ENCODE measurements around the gene CBFA2T2. TPM values are rescaled to one million over a fixed set of nuclear protein-coding genes. Genes with fewer than 3 reads are reported as not detected.
A peak's percentile ranks its signal among the peaks of the same experiment; 100 is the strongest.

CBFA2T2 gene
- total RNA-seq, 1 donor from 2014 or later = 17.5 TPM

GRCh38 chr20:33686984-33687366 is 197.1 kb downstream of the CBFA2T2 start:
- Mint-ChIP-seq H3K4me3 (ENCODE audit: unreplicated experiment) (peak overlapping the region; percentile 79), H3K4me1 (ENCODE audit: unreplicated experiment) (peaks cover 7% of the 10 kb centered on the region), H3K36me3 (ENCODE audit: low read depth, unreplicated experiment) (no peaks in the 10 kb centered on the region), H3K27ac (ENCODE audit: unreplicated experiment) (peak overlapping the region; percentile 40), H3K27me3 (ENCODE audit: unreplicated experiment) (peaks cover 3% of the 10 kb centered on the region), H3K9me3 (ENCODE audit: unreplicated experiment) (no peaks in the 10 kb centered on the region)
- no peak for DNase-seq (ENCODE audit: low spot score)
- TF ChIP-seq CTCF (IDR thresholded peaks at IDR 0.05; ENCODE audit: unreplicated experiment) = no peak

DNA sequence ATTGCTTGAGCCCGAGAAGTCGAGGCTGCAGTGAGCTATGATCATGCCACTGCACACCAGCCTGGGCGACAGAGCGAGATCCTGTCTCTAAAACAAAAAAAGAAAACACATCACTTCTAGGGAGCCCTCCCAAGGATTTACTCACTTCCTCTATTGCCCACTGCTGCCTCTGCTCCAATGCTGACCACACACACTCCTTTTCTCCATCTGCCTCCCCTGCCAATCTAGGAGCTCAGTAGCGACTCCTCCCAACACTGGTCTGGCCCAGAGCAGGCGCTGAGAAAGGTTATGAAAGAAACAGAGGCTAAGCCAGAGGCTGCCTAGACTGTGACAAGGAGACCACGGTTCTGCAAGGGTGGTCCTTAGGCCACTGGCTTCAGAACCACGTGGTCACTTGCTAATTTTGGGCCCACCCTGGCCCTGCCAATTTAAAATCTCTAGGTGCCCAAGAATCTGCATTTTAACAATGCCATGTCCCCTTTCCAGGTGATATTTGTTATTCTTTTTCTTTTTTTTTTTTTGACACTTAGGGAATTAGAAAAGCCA is 197.5 kb downstream of the CBFA2T2 start:
- Mint-ChIP-seq H3K27me3 (ENCODE audit: unreplicated experiment) (peaks cover 3% of the 10 kb centered on the region), H3K27ac (ENCODE audit: unreplicated experiment) (no peak overlapping the region), H3K4me3 (ENCODE audit: unreplicated experiment) (no peak overlapping the region), H3K9me3 (ENCODE audit: unreplicated experiment) (no peaks in the 10 kb centered on the region), H3K4me1 (ENCODE audit: unreplicated experiment) (peaks cover 7% of the 10 kb centered on the region), H3K36me3 (ENCODE audit: low read depth, unreplicated experiment) (no peaks in the 10 kb centered on the region)
- DNase-seq (ENCODE audit: low spot score) = no peak
- no peak for TF ChIP-seq CTCF (IDR thresholded peaks at IDR 0.05; ENCODE audit: unreplicated experiment)

- Mint-ChIP-seq H3K9me3 (ENCODE audit: unreplicated experiment) (no peaks in the 10 kb centered on the region), H3K27ac (ENCODE audit: unreplicated experiment) (no peak overlapping the region), H3K4me1 (ENCODE audit: unreplicated experiment) (peaks cover 7% of the 10 kb centered on the region), H3K27me3 (ENCODE audit: unreplicated experiment) (peaks cover 3% of the 10 kb centered on the region), H3K4me3 (ENCODE audit: unreplicated experiment) (no peak overlapping the region), H3K36me3 (ENCODE audit: low read depth, unreplicated experiment) (no peaks in the 10 kb centered on the region)
- TF ChIP-seq CTCF (IDR thresholded peaks at IDR 0.05; ENCODE audit: unreplicated experiment) = no peak
- no peak for DNase-seq (ENCODE audit: low spot score)
These were observed 198.4 kb downstream of the CBFA2T2 start for GRCh38 chr20:33687993-33688937.

- peaks cover 7% of the 10 kb centered on the region for H3K4me1 Mint-ChIP-seq (ENCODE audit: unreplicated experiment)
- no peaks in the 10 kb centered on the region for H3K36me3 Mint-ChIP-seq (ENCODE audit: low read depth, unreplicated experiment)
- peak overlapping the region; percentile 9 for H3K27ac Mint-ChIP-seq (ENCODE audit: unreplicated experiment)
- no peak for DNase-seq (ENCODE audit: low spot score)
- no peak for TF ChIP-seq CTCF (IDR thresholded peaks at IDR 0.05; ENCODE audit: unreplicated experiment)
- no peaks in the 10 kb centered on the region for H3K9me3 Mint-ChIP-seq (ENCODE audit: unreplicated experiment)
- H3K27me3 Mint-ChIP-seq (ENCODE audit: unreplicated experiment) = peaks cover 3% of the 10 kb centered on the region
- H3K4me3 Mint-ChIP-seq (ENCODE audit: unreplicated experiment) = no peak overlapping the region
These were observed 199.1 kb downstream of the CBFA2T2 start for GRCh38 chr20:33688938-33689424.

- no peak for TF ChIP-seq CTCF (IDR thresholded peaks at IDR 0.05; ENCODE audit: unreplicated experiment)
- no peak overlapping the region for H3K27ac Mint-ChIP-seq (ENCODE audit: unreplicated experiment)
- no peaks in the 10 kb centered on the region for H3K36me3 Mint-ChIP-seq (ENCODE audit: low read depth, unreplicated experiment)
- peaks cover 4% of the 10 kb centered on the region for H3K27me3 Mint-ChIP-seq (ENCODE audit: unreplicated experiment)
- DNase-seq (ENCODE audit: low spot score) = no peak
- H3K4me3 Mint-ChIP-seq (ENCODE audit: unreplicated experiment) = no peak overlapping the region
- peaks cover 12% of the 10 kb centered on the region for H3K4me1 Mint-ChIP-seq (ENCODE audit: unreplicated experiment)
- no peaks in the 10 kb centered on the region for H3K9me3 Mint-ChIP-seq (ENCODE audit: unreplicated experiment)
These were observed 199.6 kb downstream of the CBFA2T2 start for GRCh38 chr20:33689493-33689892.

Measured in endothelial cell (in vitro differentiated cells).